ENCODE measurements around the gene GPR26. TPM values are rescaled to one million over a fixed set of nuclear protein-coding genes. Genes with fewer than 3 reads are reported as not detected.

The GPR26 gene
- total and polyA plus RNA-seq, 2 of the 4 experiments (the other 2 are of a cell fraction) = not detected

DNA sequence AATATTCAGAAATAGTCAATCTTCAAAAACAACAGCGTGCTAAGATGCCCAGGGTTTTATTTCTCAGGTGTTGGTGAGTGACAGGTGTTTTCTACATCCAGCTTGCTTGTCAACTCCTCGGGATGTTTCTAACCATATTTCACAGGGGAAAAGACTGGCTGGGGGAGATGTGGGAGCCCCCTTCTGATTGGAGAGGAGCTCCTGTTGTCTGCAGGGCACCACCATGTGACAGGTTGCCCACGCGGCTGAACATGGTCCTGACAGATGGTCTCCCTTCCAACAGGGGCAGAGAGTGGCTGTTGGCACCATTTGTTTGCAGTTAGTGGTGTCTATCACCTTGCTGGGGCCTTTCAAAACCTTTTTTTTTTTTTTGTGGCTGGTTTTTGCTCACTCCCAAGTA lies 16.5 kb upstream of the GPR26 start:
- H2BK15ac ChIP-seq (ENCODE audit: low read depth, low read length) = no peak overlapping the region
- intact Hi-C loops (cut with micrococcal nuclease) = no loop called here
- BruUV-seq (replicated peaks) = no TSS peak
- H2BK20ac ChIP-seq (ENCODE audit: low read depth, low read length) = no peak overlapping the region
- H2AFZ ChIP-seq (replicated peaks; ENCODE audit: low read length, poor library complexity) = no peak overlapping the region
- no peaks in the 10 kb centered on the region for H3K79me1 ChIP-seq (ENCODE audit: low read depth in 1 of 2, low read length in 2 of 2)
- H3K4me3 ChIP-seq (ENCODE audit: insufficient read depth, low read depth, low read length) = no peak overlapping the region
- H3K27me3 ChIP-seq (ENCODE audit: control insufficient read depth, insufficient read depth, low read length) = no peaks in the 10 kb centered on the region
- no peak overlapping the region for H3K23ac ChIP-seq (ENCODE audit: low read depth, low read length)
- H3K18ac ChIP-seq (ENCODE audit: low read depth, low read length) = no peak overlapping the region
- no peak overlapping the region for H3K27ac ChIP-seq (ENCODE audit: insufficient read depth, low read length)
- H4K8ac ChIP-seq (ENCODE audit: low read depth in 2 of 2, low read length in 2 of 2) = no peak overlapping the region
- dilution Hi-C loops (cut with HindIII; ENCODE audit: low sequenced_read_pairs, unreplicated experiment) = no loop called here
- ChIA-PET POLR2A (ENCODE audit: unreplicated experiment) (no interaction called here), CTCF (no interaction called here)
- no peaks in the 10 kb centered on the region for H3K36me3 ChIP-seq (ENCODE audit: control insufficient read depth, insufficient read depth, low read length)
- H3K4me1 ChIP-seq (ENCODE audit: control insufficient read depth, insufficient read depth, low read length) = no peaks in the 10 kb centered on the region
- peaks cover 28% of the 10 kb centered on the region for H3K9me3 ChIP-seq (ENCODE audit: control insufficient read depth, insufficient read depth, low read length)
- no peak overlapping the region for H2BK120ac ChIP-seq (ENCODE audit: low read depth, low read length)
- no peak overlapping the region for H3K4ac ChIP-seq (ENCODE audit: low read depth, low read length)
- H3K9ac ChIP-seq (ENCODE audit: low read depth, low read length) = no peak overlapping the region
- H3K56ac ChIP-seq (ENCODE audit: extremely low read depth, insufficient read depth, low read length) = no peak overlapping the region
- H4K91ac ChIP-seq (ENCODE audit: insufficient read depth, low read depth, low read length) = no peak overlapping the region
- H4K5ac ChIP-seq (ENCODE audit: low read depth, low read length) = no peak overlapping the region
- DNase-seq (no peak), ATAC-seq (ENCODE audit: low read depth) (no peak)
- H4K20me1 ChIP-seq (ENCODE audit: insufficient read depth, low read length) = no peaks in the 10 kb centered on the region
- no peaks in the 10 kb centered on the region for H3K9me1 ChIP-seq (ENCODE audit: insufficient read depth, low read length)
- H3K14ac ChIP-seq (replicated peaks; ENCODE audit: low read depth, low read length) = no peak overlapping the region
- H2AK5ac ChIP-seq (ENCODE audit: low read depth, low read length) = no peak overlapping the region
- no CpG with 5 or more reads among the region's 4 CpGs for WGBS, 2 experiments (ENCODE audit: extremely low coverage in 2 of 2, insufficient read length in 1 of 2)
- in situ Hi-C loops (cut with MboI; ENCODE audit: low sequenced_read_pairs) = no loop called here
- no peak overlapping the region for H3K4me2 ChIP-seq (ENCODE audit: low read depth, low read length)
- no peak overlapping the region for H2AK9ac ChIP-seq (replicated peaks; ENCODE audit: low read depth, low read length, poor library complexity)
- H2BK5ac ChIP-seq (ENCODE audit: low read depth, low read length, poor library complexity, severe bottlenecking) = no peak overlapping the region
- TF ChIP-seq BHLHE40 (IDR thresholded peaks at IDR 0.05; ENCODE audit: low read depth, low read length) = no peak
- TF ChIP-seq NFE2L2 (IDR thresholded peaks at IDR 0.05; ENCODE audit: low read depth, low read length) = no peak
- no peak for TF ChIP-seq MAFK (IDR thresholded peaks at IDR 0.05; ENCODE audit: low read depth, low read length)
- no peak for TF ChIP-seq SMC3 (IDR thresholded peaks at IDR 0.05; ENCODE audit: low read depth, low read length)
- TF ChIP-seq, protein P1, sequence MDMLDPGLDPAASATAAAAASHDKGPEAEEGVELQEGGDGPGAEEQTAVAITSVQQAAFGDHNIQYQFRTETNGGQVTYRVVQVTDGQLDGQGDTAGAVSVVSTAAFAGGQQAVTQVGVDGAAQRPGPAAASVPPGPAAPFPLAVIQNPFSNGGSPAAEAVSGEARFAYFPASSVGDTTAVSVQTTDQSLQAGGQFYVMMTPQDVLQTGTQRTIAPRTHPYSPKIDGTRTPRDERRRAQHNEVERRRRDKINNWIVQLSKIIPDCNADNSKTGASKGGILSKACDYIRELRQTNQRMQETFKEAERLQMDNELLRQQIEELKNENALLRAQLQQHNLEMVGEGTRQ (IDR thresholded peaks at IDR 0.05; ENCODE audit: low read depth, low read length) = no peak
- TF ChIP-seq, protein P2, sequence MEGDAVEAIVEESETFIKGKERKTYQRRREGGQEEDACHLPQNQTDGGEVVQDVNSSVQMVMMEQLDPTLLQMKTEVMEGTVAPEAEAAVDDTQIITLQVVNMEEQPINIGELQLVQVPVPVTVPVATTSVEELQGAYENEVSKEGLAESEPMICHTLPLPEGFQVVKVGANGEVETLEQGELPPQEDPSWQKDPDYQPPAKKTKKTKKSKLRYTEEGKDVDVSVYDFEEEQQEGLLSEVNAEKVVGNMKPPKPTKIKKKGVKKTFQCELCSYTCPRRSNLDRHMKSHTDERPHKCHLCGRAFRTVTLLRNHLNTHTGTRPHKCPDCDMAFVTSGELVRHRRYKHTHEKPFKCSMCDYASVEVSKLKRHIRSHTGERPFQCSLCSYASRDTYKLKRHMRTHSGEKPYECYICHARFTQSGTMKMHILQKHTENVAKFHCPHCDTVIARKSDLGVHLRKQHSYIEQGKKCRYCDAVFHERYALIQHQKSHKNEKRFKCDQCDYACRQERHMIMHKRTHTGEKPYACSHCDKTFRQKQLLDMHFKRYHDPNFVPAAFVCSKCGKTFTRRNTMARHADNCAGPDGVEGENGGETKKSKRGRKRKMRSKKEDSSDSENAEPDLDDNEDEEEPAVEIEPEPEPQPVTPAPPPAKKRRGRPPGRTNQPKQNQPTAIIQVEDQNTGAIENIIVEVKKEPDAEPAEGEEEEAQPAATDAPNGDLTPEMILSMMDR (conservative IDR thresholded peaks at IDR 0.05; ENCODE audit: low read depth, low read length) = no peak
- no peak for TF ChIP-seq RAD21 (IDR thresholded peaks at IDR 0.05; ENCODE audit: low read length)
- TF ChIP-seq FOS (IDR thresholded peaks at IDR 0.05; ENCODE audit: low read depth, low read length) = no peak
- TF ChIP-seq, protein P3, sequence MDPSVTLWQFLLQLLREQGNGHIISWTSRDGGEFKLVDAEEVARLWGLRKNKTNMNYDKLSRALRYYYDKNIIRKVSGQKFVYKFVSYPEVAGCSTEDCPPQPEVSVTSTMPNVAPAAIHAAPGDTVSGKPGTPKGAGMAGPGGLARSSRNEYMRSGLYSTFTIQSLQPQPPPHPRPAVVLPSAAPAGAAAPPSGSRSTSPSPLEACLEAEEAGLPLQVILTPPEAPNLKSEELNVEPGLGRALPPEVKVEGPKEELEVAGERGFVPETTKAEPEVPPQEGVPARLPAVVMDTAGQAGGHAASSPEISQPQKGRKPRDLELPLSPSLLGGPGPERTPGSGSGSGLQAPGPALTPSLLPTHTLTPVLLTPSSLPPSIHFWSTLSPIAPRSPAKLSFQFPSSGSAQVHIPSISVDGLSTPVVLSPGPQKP (IDR thresholded peaks at IDR 0.05; ENCODE audit: borderline replicate concordance, low read depth, low read length) = no peak
- no peak for TF ChIP-seq POLR2A (IDR thresholded peaks at IDR 0.05; ENCODE audit: low read depth, low read length)
- no peak for TF ChIP-seq MAZ (IDR thresholded peaks at IDR 0.05; ENCODE audit: borderline replicate concordance, low read depth, low read length)
- TF ChIP-seq RCOR1 (IDR thresholded peaks at IDR 0.05; ENCODE audit: insufficient replicate concordance, low read length) = no peak

Measured in IMR-90 (cell line).